ENCODE results near the gene STARD10.

The STARD10 gene

DNA sequence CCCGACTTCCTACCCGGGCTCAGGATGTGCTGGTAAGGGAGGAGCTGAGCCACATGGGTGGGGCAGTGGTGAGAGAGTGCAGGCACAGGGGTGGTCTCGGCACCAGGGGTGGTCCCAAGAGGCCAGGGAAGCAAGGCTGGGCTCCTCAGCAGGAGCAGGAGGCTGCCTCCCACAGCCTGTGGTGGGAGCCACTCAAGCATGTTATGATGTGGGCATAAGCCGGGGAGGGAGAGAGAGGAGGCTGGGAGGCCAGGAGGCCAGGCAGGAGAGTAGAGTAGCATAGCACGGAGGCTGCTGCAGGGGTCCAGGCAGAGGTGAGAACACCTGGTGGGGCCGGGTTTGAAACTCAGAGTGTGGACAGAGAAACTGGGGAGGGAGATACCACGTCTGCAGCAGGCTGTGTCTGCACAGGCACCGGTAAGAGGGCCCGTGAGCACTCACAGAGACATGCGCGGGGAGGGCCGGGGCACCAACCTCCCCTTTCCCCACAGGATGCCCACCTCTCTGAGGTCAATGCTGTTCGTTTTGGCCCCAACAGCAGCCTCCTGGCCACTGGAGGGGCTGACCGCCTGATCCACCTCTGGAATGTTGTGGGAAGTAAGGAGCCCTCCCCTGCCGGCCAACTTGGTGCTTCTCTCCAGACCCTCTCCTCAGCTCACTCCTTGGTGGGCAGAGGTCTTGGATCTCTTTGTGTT lies 31.1 kb upstream of the STARD10 start:
- Histone ChIP-seq H3K27me3 (ENCODE audit: insufficient read depth, low read length) (peaks cover 29% of the 10 kb centered on the region), H3K9ac (ENCODE audit: low read depth, low read length) (no peak overlapping the region), H3K27ac (ENCODE audit: low read length) (no peak overlapping the region), H3K36me3 (ENCODE audit: insufficient read depth, low read depth, low read length) (no peaks in the 10 kb centered on the region), H3K9me3 (ENCODE audit: insufficient read depth, low read depth, low read length) (no peaks in the 10 kb centered on the region), H3K4me3 (ENCODE audit: low read length) (no peak overlapping the region), H3K4me1 (ENCODE audit: insufficient read depth, low read length) (no peaks in the 10 kb centered on the region; the same call in 1 of the 2 replicates)

DNA sequence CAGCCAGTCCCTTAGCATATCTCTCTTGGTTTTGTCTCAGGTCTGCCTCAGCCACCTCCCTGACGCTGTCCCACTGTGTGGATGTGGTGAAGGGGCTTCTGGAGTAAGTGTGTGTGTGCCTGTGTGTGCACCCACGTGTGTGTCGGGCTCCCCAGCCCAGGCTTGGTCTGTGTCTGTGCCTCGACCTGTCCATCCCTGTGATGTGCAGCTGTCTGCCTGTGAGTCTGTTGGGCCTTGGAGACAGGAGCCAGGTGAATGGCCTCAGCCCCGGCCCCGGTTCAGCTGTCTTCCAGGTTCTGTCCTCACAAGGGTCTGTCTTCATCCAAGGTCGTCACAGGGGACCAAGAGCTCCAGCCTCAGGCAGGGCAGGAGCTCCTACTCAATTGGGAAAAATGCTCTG lies 30.2 kb upstream of the STARD10 start:
- H3K27me3 ChIP-seq (ENCODE audit: insufficient read depth, low read length), result peaks cover 29% of the 10 kb centered on the region
- no peak overlapping the region for H3K9ac ChIP-seq (ENCODE audit: low read depth, low read length)
- H3K9me3 ChIP-seq (ENCODE audit: insufficient read depth, low read depth, low read length), result no peaks in the 10 kb centered on the region
- H3K36me3 ChIP-seq (ENCODE audit: insufficient read depth, low read depth, low read length), result no peaks in the 10 kb centered on the region
- no peak overlapping the region for H3K27ac ChIP-seq (ENCODE audit: low read length)
- H3K4me1 ChIP-seq (ENCODE audit: insufficient read depth, low read length), result peaks cover 4% of the 10 kb centered on the region; the same call in 1 of the 2 replicates
- H3K4me3 ChIP-seq (ENCODE audit: low read length), result no peak overlapping the region

DNA sequence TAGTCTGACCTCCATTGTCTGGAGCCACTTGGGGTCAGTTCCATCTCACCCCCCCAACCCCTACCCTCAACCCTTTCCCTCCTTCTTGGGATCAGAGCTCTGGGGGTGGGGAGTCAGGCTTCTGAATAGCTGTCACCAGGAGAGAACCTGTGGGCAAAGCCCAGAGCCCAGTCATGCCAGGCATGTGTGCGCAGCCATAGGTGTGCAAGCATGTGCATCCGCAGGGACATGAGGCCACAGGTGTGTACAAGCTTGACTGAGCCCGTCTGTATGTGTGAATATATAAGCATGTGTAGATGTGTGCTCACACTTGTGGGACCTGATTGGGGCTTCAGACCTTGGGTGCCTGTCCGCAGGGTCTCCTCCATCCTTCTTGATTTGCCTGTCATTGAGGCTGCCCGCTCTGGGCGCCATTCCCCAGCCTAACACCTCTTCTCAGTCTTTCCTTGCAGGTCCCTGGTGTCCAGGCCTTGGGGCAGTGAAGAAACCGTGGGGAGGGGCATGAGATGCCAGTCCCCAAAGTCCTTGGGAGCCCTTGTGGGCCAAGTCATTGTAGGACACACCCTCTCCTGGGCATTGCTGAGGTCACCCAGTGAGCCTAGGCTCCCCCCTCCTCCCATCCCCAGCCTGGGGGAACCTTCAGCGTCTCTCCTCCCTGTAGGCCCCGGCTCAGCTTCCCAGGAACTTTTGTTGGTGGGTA lies 29.4 kb upstream of the STARD10 start:
- Histone ChIP-seq H3K4me3 (ENCODE audit: low read length) (no peak overlapping the region), H3K4me1 (ENCODE audit: insufficient read depth, low read length) (peaks cover 4% of the 10 kb centered on the region; the same call in 1 of the 2 replicates), H3K27me3 (ENCODE audit: insufficient read depth, low read length) (peaks cover 29% of the 10 kb centered on the region), H3K36me3 (ENCODE audit: insufficient read depth, low read depth, low read length) (no peaks in the 10 kb centered on the region), H3K9me3 (ENCODE audit: insufficient read depth, low read depth, low read length) (no peaks in the 10 kb centered on the region), H3K9ac (ENCODE audit: low read depth, low read length) (no peak overlapping the region), H3K27ac (ENCODE audit: low read length) (no peak overlapping the region)

DNA sequence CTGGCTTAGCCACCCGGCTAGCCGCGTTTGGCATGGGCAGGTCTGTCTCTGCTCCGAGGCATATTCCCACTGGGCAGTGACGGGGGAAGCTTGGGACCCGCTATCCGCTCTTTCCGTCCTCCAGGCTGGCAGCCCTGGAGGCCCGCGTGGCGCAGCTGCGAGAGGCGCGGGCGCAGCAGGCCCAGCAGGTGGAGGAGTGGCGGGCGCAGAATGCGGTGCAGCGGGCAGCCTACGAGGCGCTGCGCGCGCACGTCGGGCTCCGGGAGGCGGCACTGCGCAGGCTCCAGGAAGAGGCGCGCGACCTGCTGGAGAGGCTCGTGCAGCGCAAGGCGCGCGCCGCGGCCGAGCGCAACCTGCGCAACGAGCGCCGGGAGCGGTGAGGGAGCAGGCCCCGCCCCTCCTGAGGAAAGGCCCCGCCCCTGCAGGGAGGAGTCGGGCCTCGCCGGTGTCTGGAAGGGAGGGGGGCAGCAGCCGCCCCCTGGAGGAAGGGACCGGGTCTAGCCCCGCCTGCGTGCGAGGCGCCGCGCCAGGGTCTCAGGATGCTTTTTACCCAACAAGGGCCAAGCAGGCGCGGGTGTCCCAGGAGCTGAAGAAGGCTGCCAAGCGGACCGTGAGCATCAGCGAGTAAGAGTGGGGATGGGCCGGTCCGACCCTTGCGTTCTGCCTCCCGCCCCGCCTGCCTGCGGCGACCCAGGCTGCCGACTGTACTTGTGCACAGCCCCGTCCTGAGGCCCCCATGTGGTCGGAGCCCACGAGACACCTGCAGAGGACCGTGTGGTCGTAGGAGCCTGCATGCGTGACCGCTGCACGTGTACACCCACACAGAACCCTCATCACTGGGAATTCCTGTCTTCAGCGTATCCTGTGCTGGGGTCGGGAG lies 28.3 kb upstream of the STARD10 start:
- H3K36me3 ChIP-seq (ENCODE audit: insufficient read depth, low read depth, low read length), result no peaks in the 10 kb centered on the region

DNA sequence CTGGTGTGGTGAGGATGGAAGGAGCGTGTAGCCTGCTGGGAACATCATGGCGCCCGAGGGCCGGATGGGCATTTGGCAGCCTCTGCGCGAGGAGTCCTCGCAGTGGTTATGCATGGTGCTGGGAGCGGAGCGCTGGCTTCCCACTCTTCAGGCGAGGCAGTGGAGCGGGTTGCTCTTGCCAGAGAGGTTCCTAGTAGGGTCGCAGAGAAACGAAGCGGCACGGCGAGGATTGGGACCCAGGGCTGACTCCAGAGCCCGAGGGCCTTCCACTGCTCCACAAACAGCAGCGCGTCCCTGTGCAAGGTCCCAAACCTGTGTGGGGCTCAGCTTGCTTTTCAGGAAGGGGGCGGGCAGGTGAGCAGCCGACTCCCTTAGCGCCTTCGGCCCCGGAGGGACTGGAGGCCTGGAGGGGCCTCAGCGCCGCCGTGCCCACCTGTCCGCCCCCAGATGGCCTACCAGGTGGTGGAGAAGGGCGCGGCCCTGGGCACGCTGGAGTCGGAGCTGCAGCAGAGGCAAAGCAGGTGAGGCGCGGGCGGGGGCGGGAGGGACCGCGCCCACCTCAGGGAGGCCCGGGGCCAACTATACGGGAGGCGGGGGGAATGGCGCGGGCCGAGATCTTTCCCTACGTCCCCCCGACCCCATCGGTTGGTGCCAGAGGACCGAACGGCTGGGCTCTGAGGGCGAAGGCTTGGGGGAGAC lies 27.5 kb upstream of the STARD10 start:
- Histone ChIP-seq H3K4me3 (ENCODE audit: low read length) (peak overlapping the region; percentile 78), H3K36me3 (ENCODE audit: insufficient read depth, low read depth, low read length) (no peaks in the 10 kb centered on the region), H3K27ac (ENCODE audit: low read length) (no peak overlapping the region), H3K9ac (ENCODE audit: low read depth, low read length) (peak overlapping the region; percentile 72; the same call in 1 of the 2 replicates), H3K9me3 (ENCODE audit: insufficient read depth, low read depth, low read length) (no peaks in the 10 kb centered on the region), H3K4me1 (ENCODE audit: insufficient read depth, low read length) (peaks cover 4% of the 10 kb centered on the region; the same call in 1 of the 2 replicates), H3K27me3 (ENCODE audit: insufficient read depth, low read length) (peaks cover 29% of the 10 kb centered on the region)

More for the DNA sequence above, 28.3 kb upstream of the STARD10 start:
- Histone ChIP-seq H3K9me3 (ENCODE audit: insufficient read depth, low read depth, low read length) (no peaks in the 10 kb centered on the region), H3K9ac (ENCODE audit: low read depth, low read length) (peak overlapping the region; percentile 72; the same call in 1 of the 2 replicates), H3K4me1 (ENCODE audit: insufficient read depth, low read length) (peaks cover 4% of the 10 kb centered on the region; the same call in 1 of the 2 replicates), H3K27me3 (ENCODE audit: insufficient read depth, low read length) (peaks cover 29% of the 10 kb centered on the region), H3K27ac (ENCODE audit: low read length) (no peak overlapping the region), H3K4me3 (ENCODE audit: low read length) (peak overlapping the region; percentile 78)

DNA sequence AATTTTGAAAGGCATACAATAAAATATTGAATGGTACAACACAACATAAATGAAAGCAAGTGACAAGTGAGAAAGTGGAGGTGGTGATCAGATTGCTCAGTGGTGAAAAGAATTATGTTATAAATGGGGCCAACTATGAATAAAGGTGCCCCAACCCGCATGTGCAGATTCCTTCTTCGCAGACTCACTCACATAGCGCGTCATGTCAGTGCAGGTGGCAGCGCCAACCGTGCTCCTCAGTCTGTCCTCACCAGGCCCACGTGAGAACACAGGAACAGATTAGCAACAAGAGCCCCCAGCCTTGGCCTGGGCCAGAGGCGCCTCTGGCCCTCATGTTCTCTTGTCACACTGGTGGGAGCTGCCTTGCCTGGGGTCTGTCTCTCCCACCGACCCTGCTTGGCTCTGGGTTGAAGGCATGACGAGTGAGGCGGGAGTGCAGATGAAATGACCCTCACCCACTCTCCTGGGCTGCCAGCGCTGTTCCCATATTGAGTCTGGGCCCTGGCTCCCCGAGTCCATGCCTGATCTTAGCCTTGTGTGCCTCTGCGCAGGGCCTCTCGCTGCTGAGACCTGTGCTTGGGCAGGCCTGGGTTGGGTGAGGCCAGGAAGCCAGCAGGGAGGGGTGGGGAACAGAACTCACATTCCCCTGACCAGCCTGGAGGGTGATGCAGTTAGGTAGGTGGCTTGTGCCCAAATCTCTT lies 26.7 kb upstream of the STARD10 start:
- H3K4me3 ChIP-seq (ENCODE audit: low read length), result peak overlapping the region; percentile 78; the same call in 1 of the 2 replicates
- H3K36me3 ChIP-seq (ENCODE audit: insufficient read depth, low read depth, low read length), result no peaks in the 10 kb centered on the region
- peaks cover 31% of the 10 kb centered on the region for H3K27me3 ChIP-seq (ENCODE audit: insufficient read depth, low read length)

DNA sequence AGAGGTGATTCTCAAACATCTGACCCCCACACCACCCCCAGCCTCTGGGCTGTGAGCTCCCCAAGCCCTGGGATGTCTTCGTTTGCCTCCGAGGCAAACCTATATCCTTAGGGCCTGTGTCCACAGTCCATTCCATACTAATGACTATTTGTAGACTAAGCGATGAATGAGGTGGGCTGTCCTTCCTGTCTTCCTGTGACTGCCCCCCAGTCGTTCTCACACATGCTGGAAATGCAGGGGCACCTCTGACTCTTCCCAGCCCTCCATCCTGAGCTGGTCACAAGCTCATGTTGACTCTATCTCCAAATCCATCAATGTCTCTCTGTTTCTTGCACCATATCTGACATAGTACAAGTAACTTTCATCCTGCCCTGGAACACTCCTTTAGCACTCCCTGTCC lies 25.1 kb upstream of the STARD10 start:
- Histone ChIP-seq H3K27me3 (ENCODE audit: insufficient read depth, low read length) (peaks cover 33% of the 10 kb centered on the region), H3K4me1 (ENCODE audit: insufficient read depth, low read length) (peaks cover 7% of the 10 kb centered on the region; the same call in 1 of the 2 replicates), H3K4me3 (ENCODE audit: low read length) (no peak overlapping the region), H3K36me3 (ENCODE audit: insufficient read depth, low read depth, low read length) (no peaks in the 10 kb centered on the region), H3K9ac (ENCODE audit: low read depth, low read length) (no peak overlapping the region), H3K9me3 (ENCODE audit: insufficient read depth, low read depth, low read length) (no peaks in the 10 kb centered on the region), H3K27ac (ENCODE audit: low read length) (no peak overlapping the region)

More for the DNA sequence above, 26.7 kb upstream of the STARD10 start:
- no peak overlapping the region for H3K27ac ChIP-seq (ENCODE audit: low read length)
- no peak overlapping the region for H3K9ac ChIP-seq (ENCODE audit: low read depth, low read length)
- H3K9me3 ChIP-seq (ENCODE audit: insufficient read depth, low read depth, low read length), result no peaks in the 10 kb centered on the region
- peaks cover 4% of the 10 kb centered on the region; the same call in 1 of the 2 replicates for H3K4me1 ChIP-seq (ENCODE audit: insufficient read depth, low read length)

DNA sequence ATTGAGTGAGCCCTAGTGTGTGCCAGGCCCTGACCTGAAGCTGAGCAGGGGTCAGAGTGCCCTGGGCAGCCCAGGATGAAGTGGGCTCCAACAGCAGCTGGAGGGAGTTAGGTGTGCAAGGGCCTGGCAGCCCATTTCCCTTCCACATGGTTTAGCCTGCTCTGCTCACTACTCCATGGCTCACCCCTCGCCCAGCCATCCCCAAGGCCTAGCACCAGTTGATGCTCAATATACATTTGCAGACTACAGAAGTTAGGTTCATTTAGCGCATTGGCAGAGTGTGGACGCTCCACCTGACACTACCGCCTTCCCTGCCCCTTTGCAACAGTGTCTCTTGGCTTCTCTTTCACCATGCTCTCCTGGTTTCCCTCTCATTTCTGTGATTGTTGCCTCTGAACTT lies 24.1 kb upstream of the STARD10 start:
- H3K36me3 ChIP-seq (ENCODE audit: insufficient read depth, low read depth, low read length), result no peaks in the 10 kb centered on the region
- peaks cover 9% of the 10 kb centered on the region; the same call in 1 of the 2 replicates for H3K4me1 ChIP-seq (ENCODE audit: insufficient read depth, low read length)
- H3K9me3 ChIP-seq (ENCODE audit: insufficient read depth, low read depth, low read length), result no peaks in the 10 kb centered on the region
- no peak overlapping the region for H3K27ac ChIP-seq (ENCODE audit: low read length)
- no peak overlapping the region for H3K4me3 ChIP-seq (ENCODE audit: low read length)
- H3K27me3 ChIP-seq (ENCODE audit: insufficient read depth, low read length), result peaks cover 30% of the 10 kb centered on the region
- no peak overlapping the region for H3K9ac ChIP-seq (ENCODE audit: low read depth, low read length)

DNA sequence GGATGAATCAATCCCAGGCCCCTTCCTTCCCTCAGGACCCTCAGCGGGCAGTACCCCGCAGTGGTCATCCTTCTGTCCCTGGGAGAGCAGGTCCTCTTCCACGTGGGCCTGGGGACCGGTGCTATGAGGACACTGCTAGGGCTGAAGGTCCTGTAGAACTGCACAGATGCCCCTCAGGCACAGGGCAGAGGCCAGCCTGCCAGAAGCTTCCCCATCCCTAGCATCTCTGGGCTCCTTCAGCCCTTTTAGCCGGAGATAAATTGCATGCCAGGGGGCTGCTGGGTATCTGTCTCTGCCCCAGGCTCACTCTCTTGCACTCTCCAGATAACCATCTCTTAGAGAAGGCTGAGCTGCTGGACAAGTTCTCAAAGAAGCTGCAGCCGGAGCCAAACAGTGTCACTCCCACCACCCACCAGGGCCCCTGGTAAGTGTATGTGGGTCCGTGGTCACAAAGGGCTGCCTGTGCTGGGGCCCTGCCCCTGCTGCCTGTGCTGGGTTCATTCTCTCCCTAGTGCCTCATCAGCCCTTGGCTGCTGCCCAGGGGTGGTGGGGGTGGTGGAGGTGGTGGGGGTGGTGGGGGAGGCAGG lies 22.6 kb upstream of the STARD10 start:
- H3K4me3 ChIP-seq (ENCODE audit: low read length), result no peak overlapping the region
- no peak overlapping the region for H3K27ac ChIP-seq (ENCODE audit: low read length)
- H3K27me3 ChIP-seq (ENCODE audit: insufficient read depth, low read length), result peaks cover 24% of the 10 kb centered on the region
- H3K36me3 ChIP-seq (ENCODE audit: insufficient read depth, low read depth, low read length), result no peaks in the 10 kb centered on the region
- H3K4me1 ChIP-seq (ENCODE audit: insufficient read depth, low read length), result peaks cover 9% of the 10 kb centered on the region; the same call in 1 of the 2 replicates
- no peak overlapping the region for H3K9ac ChIP-seq (ENCODE audit: low read depth, low read length)
- no peaks in the 10 kb centered on the region for H3K9me3 ChIP-seq (ENCODE audit: insufficient read depth, low read depth, low read length)

DNA sequence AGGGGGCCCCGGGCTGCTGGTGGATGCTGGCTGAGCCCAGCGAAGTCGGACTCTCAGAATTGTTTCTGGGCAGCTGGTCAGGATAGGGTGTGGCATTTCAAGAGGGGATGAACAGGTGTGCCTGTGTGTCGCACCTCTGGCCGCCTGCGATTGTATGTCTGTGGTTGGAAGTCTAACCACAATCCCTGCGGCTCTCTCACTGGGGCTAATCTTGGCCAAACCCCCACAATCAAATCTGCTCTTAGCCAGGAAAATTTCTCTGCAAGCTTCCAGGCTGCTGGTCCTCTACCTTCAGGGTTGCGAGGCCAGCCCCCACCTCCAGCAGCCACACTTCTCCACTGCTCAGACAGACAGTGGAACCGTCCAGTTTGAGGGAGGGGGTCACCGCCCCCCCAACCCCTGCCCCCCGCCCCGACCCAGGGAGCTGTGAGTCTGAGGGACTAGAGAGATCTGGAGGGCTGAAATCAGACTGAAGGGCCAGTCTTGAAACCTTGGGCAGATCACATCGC lies 21.3 kb upstream of the STARD10 start:
- peaks cover 12% of the 10 kb centered on the region; the same call in 1 of the 2 replicates for H3K27me3 ChIP-seq (ENCODE audit: insufficient read depth, low read length)
- peak overlapping the region; percentile 89; the same call in 1 of the 2 replicates for H3K9ac ChIP-seq (ENCODE audit: low read depth, low read length)
- H3K4me1 ChIP-seq (ENCODE audit: insufficient read depth, low read length), result peaks cover 9% of the 10 kb centered on the region; the same call in 1 of the 2 replicates
- no peak overlapping the region for H3K27ac ChIP-seq (ENCODE audit: low read length)
- H3K9me3 ChIP-seq (ENCODE audit: insufficient read depth, low read depth, low read length), result no peaks in the 10 kb centered on the region
- H3K36me3 ChIP-seq (ENCODE audit: insufficient read depth, low read depth, low read length), result no peaks in the 10 kb centered on the region
- H3K4me3 ChIP-seq (ENCODE audit: low read length), result peak overlapping the region; percentile 85

All from iPS-20b (cell line).